IPS-18c (cell line): ENCODE results near the gene MAP3K20.
"Not testable (repeated sequence)": the region's sequence is repeated elsewhere in the genome, so short reads cannot be mapped to it uniquely, and the experiment has no call there.

ENCODE experiments used
- H3K4me3 ChIP-seq: 2 replicates; pipeline ENCODE4 v1.7.0; 2013; ENCODE audit warnings: low read depth, mild to moderate bottlenecking, low read length, moderate library complexity; ENCODE audit not compliant: insufficient read depth
- H3K9me3 ChIP-seq: one replicate; pipeline ENCODE4 v1.6.1; 2013; ENCODE audit warnings: mild to moderate bottlenecking, low read length, moderate library complexity; ENCODE audit not compliant: control insufficient read depth, insufficient read depth

The MAP3K20 gene

DNA sequence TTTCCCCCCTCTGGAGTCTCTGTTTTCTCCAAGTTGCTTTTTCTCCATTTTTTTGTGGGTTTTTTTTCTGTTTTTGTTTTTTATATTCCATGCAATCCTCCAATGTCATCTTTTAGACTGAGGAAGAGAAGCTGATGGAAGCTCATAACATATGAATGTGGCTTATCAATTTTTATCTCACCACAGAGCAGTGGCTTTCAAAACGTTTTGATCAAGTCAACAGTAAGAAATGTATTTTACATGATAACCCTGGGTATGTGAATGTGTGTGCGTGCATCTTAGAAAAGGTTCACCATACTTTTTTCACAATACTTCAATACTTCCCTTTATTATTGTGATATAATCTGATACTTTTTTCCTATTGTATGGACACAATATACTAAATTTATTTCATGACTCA, 214.4 kb downstream of the MAP3K20 start:
- Histone ChIP-seq H3K9me3 (no peaks in the 10 kb centered on the region), H3K4me3 (no peak overlapping the region)

DNA sequence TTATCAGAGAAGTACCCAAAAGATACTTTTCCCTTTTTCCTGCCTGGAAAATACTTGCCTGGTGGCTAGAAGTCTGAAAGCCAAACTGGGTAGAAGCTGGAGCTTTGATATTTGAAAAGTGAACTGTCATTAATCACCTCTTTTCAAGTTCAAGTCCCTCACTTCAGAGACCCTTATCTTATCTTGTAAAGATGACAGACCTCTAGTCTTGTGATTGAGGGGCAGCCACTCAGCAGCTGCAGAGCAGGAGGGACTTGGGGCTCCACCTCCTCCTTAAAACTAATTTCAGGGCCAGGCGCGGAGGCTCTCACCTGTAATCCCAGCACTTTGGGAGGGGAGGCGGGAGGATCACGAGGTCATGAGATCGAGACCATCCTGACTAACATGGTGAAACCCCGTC, 214.9 kb downstream of the MAP3K20 start:
- H3K4me3 ChIP-seq: no peak overlapping the region

DNA sequence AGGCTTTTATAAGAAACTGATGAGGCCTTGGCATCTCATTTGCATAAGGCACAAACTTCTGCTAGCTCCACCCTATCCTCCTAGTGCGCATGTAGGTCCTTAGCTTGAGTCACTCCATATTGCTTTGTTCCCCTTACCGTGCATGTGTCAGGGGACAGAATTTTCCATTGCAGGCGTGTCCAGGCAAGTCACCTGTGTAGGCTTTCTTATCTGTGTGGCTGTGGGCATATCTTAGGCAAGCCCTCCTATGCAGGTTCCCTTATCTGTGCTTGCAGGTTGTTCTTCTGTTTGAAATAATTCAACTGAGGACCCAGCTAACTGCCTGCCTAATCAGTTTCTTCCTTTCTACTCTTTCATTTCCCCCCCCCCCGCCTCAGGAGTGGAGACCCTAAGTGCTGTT, 215.8 kb downstream of the MAP3K20 start:
- Histone ChIP-seq H3K4me3 (no peak overlapping the region), H3K9me3 (no peaks in the 10 kb centered on the region)

More for the DNA sequence above, 214.9 kb downstream of the MAP3K20 start:
- no peaks in the 10 kb centered on the region for H3K9me3 ChIP-seq

DNA sequence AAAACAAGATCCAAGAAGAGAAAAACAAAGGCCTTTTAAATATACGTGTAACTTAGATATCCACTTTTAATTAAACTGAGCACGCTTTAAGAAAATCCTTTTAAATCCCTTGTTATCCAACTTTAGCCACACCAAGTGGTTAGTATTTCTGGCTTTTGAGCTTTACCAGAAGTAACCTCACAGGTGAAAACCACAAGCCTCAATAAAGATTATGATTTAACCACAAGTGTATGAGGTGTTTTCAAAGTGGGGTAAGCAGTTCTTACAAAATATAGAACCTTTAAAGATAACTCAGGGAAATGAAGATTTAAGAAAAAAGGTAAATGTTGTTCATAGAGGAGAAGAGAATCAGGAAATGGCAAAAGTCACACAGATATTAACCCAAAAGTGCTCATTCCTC, 220.6 kb downstream of the MAP3K20 start:
- peaks cover 25% of the 10 kb centered on the region for H3K9me3 ChIP-seq
- no peak overlapping the region for H3K4me3 ChIP-seq

DNA sequence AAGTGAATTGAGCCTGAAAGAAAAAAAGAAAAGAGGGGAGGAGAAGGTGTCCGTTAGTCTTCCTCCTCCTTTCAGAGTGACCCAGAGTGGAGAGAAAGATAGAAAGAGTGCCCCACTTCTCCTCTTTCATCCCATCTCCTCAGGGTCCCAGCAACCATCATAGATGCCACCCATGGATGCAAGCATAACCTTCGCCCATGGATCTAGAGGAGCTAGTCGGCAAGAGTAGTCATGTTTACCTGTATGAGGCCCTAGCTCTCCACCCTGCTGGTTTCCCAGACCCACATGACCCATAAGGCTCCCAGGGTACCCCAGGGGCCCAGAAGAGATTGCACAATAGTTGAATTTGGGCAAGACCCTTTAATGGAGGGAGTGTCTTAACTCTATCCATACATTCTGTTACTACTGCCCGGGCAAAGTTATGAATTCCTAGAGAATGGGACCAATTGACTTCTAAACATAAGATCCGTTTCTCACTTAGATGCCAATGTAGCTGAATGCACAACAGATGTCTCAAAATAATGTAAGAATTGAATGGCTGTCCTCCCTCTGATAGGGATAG, 223.0 kb downstream of the MAP3K20 start:
- H3K4me3 ChIP-seq: no peak overlapping the region
- H3K9me3 ChIP-seq: peaks cover 25% of the 10 kb centered on the region

DNA sequence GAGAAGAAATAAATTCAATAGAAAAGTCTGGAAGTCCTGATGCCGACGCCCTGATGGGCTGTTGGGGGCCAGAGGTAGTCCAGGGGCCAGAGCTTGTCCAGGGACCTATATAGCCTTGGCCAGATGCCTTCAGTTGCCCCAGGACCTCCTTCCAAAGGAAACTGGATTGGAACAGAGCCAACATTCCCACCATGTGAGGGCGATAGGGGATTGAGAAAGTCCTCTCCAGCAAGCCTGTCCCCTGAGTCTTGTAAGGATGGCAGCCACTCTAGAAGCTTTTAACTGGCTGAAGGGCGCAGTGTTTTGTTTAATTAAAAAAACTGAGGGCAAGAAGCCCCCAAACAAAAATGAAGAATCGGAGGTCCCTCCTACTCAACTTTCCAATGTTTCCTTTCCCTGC, 224.1 kb downstream of the MAP3K20 start:
- Histone ChIP-seq H3K9me3 (peaks cover 25% of the 10 kb centered on the region), H3K4me3 (no peak overlapping the region)

DNA sequence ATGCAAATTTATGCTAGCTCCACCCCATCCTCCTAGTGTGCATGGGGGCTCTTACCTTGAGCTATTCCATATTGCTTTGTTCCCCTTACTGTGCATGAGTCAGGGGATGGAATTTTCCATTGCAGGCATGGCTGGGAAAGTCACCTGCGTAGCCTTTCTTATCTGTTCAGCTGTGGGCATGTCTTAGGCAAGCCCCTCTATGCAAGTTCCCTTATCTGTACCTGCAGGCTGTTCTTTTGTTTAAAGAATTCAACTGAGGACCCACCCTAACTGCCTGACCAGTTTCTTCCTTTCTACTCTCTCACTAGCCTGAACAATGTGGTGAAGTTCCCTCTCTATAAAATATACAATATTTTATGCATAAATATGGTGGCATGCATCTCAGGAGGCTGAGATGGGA, 224.8 kb downstream of the MAP3K20 start:
- H3K9me3 ChIP-seq: peaks cover 25% of the 10 kb centered on the region

DNA sequence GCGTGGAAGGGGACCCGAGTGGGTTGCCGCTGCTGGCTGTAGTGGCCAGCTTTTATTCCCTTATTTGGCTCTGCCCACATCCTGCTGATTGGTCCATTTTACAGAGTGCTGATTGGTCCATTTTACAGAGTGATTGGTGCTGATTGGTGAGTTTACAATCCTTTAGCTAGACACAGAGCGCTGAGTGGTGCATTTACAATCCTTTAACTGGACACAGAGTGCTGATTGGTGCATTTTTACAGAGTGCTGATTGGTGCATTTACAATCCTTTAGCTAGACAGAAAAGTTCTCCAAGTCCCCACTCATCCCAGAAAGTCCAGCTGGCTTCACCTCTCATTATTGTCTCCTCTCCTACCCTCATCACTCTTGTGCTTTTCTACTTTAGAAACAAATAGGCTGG, 225.9 kb downstream of the MAP3K20 start:
- H3K9me3 ChIP-seq: peaks cover 25% of the 10 kb centered on the region
- not testable (repeated sequence) for H3K4me3 ChIP-seq

More for the DNA sequence above, 224.8 kb downstream of the MAP3K20 start:
- no peak overlapping the region; the same call in 1 of the 2 replicates for H3K4me3 ChIP-seq

DNA sequence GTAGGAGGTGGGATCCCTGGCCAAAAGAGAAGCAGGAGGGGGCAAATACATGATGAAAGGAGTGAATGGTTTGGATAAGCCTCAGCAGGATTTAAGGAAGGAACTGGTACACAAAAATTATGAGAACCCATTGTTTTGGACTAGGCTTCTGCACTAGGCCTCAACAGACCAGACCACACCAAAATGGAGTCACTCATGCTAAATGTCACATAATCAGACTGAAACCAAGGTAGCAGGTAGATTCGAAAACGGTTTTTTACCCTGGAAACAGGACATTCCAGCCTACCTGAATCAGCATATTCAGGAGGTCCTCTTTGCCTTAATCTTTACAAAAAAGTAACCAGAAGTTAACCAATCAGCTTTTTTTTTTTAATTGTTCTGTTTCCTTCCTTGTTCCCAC, 229.7 kb downstream of the MAP3K20 start:
- Histone ChIP-seq H3K9me3 (no peaks in the 10 kb centered on the region), H3K4me3 (no peak overlapping the region)

DNA sequence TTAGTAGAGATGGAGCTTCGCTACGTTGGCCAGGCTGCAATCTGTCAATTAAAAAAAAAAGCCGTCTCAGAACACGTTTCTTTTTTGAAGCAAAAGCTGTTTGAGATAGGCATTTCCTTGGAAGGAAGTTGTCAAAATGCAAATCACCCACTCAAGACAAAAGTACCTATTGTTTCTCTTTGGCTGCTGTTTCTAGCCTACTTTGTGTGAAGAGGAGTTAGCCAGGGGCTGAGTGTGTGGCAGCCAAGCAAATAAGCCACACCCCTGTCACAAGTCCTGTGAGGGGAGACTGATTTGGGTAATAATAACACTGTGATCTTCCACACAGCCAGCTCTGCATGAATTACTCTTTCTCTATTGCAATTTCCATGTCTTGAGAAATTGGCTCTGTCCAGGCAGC, 231.6 kb downstream of the MAP3K20 start:
- Histone ChIP-seq H3K9me3 (no peaks in the 10 kb centered on the region), H3K4me3 (no peak overlapping the region)

DNA sequence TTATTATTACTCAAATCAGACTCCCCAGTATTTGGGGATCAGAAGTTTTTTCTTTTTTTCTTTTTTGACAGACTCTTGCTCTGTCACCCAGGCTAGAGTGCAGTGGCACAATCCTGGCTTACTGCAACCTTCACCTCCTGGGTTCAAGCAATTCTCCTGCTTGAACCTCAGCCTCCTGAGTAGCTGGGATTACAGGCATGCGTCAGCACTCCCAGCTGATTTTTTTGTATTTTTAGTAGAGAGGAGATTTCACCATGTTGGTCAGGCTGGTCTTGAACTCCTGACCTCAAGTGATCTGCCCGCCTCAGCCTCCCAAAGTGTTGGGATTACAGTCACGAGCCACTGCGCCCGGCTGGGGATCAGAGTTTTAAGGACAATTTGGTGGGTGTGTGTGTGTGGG, 233.7 kb downstream of the MAP3K20 start:
- not testable (repeated sequence) for H3K9me3 ChIP-seq, H3K4me3 ChIP-seq

DNA sequence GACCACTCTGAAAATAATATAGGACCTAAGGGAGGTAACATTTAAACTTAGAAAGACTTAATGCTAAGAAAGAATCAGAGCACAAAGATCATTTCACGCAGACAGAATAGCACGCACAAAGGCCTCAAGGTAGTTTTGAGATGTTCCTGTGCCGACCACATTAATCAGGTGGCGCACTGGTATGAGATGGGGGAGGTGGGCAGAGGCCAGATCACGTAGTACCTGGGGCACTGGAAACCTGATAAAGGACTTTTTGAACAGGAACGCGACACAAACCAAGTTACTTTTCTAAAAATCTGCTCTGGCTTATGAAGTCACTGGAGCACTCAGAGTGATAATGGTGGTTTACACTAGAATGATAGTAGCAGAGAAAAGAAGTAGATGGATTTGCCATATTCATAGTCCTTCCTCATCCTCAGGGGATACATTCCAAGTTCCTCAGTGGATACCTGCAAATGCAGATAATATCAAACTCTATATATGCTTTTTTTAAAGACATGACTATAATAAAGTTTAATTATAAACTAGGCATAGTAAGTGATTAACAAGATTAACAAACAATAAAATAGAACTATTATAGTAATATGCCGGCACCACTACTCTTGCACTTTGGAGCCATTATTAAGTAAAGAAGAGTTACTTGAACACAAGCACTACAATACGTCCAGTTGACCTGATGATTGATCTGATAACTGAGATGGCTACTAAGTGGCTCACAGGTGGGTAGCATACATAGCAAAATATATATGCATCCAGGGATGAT, 236.4 kb downstream of the MAP3K20 start:
- no peak overlapping the region for H3K4me3 ChIP-seq
- no peaks in the 10 kb centered on the region for H3K9me3 ChIP-seq
